HepG2 (cell line): ENCODE measurements around the gene PROS1. TPM values are rescaled to one million over a fixed set of nuclear protein-coding genes. Genes with fewer than 3 reads are reported as not detected.
"Not testable (repeated sequence)": the region's sequence is repeated elsewhere in the genome, so short reads cannot be mapped to it uniquely, and the experiment has no call there.

ENCODE experiments used
- ATAC-seq: fragments of 200-7000 bp; cut with Tn5 transposase; 3 replicates; pipeline ENCODE4 v1.9.1; 2020; ENCODE audit warnings: mild to moderate bottlenecking, moderate library complexity
- BruUV-seq: library from RNA; stranded (reverse); fragments of 400-500 nt; replicated peaks from 2 replicates; lab custom pipeline; 2021; lab: Mats Ljungman, UMichigan
- CTCF ChIA-PET: fragments of 300-600 bp; formaldehyde crosslinking; extraction: SDS; loops from one replicate; lab custom pipeline; 2021; ENCODE audit warnings: low total read pairs, inconsistent platforms, low intra/inter-chr PET ratio; lab: Yijun Ruan, JAX
- POLR2A ChIA-PET: fragments of 350-600 bp; sonication (Branson Sonifier 250); formaldehyde crosslinking; loops from one replicate; lab custom pipeline; 2020; ENCODE audit warnings: antibody characterized with exemption, inconsistent platforms; lab: Yijun Ruan, JAX
- DNase-seq: peaks from one replicate; pipeline ENCODE4 v3.0.0-alpha.2; 2015; ENCODE audit warnings: low spot score
- FAIRE-seq: peaks from 3 replicates; lab custom pipeline; 2011; peaks lifted over from hg19 to GRCh38; lab: Jason Lieb, UNC
- H2AFZ ChIP-seq: one replicate; pipeline ENCODE4 v1.6.1; 2011; ENCODE audit warnings: low read length, inconsistent platforms
- H3K27ac ChIP-seq: fragments of 300-600 bp; 3 replicates; pipeline ENCODE4 v1.8.0; 2011; ENCODE audit warnings: mixed run types, mild to moderate bottlenecking, mixed read lengths, low read length, inconsistent platforms; ENCODE audit not compliant: insufficient read depth; ENCODE audit errors: extremely low read length
- H3K27me3 ChIP-seq, 2 experiments: fragments of 200-600 bp in 1 of 2; 2 replicates in 1 of 2; 3 replicates in 1 of 2; pipeline versions ENCODE4 v1.6.0 to v1.8.0; 2011; ENCODE audit warnings: low read length in 2 of 2, mild to moderate bottlenecking in 2 of 2, moderate library complexity in 2 of 2, inconsistent platforms in 1 of 2; ENCODE audit not compliant: insufficient read depth in 2 of 2, control insufficient read depth in 1 of 2
- H3K36me3 ChIP-seq, 2 experiments: fragments of 200-600 bp in 1 of 2; replicated peaks in 1 of 2; 2 replicates in 1 of 2; 3 replicates in 1 of 2; pipeline versions ENCODE4 v1.5.1 to v1.8.0; 2011; ENCODE audit warnings: low read length in 2 of 2, inconsistent platforms in 1 of 2; ENCODE audit not compliant: insufficient read depth in 2 of 2, control insufficient read depth in 1 of 2
- H3K4me1 ChIP-seq: 2 replicates; pipeline ENCODE4 v1.5.1; 2012; ENCODE audit warnings: low read length, inconsistent platforms; ENCODE audit not compliant: insufficient read depth
- H3K4me2 ChIP-seq: 2 replicates; pipeline ENCODE4 v1.6.0; 2011; ENCODE audit warnings: low read depth, low read length, inconsistent platforms
- H3K4me3 ChIP-seq, 3 experiments: fragments of 200-600 bp in 1 of 3; sonication (generic), shearing (Covaris generic) in 1 of 3; replicated peaks in 1 of 3; 2 replicates each; pipeline ENCODE4 v1.5.1; 2011 to 2016; ENCODE audit warnings: low read length in 3 of 3, inconsistent platforms in 2 of 3, low read depth in 2 of 3, mild to moderate bottlenecking in 2 of 3, control low read depth in 1 of 3, mixed read lengths in 1 of 3; ENCODE audit not compliant: insufficient read depth in 1 of 3
- H3K79me2 ChIP-seq: one replicate; pipeline ENCODE4 v1.6.1; 2011; ENCODE audit warnings: low read length, inconsistent platforms; ENCODE audit not compliant: insufficient read depth
- H3K9ac ChIP-seq: 2 replicates; pipeline ENCODE4 v1.6.0; 2011; ENCODE audit warnings: mild to moderate bottlenecking, low read depth, low read length, inconsistent platforms; ENCODE audit not compliant: insufficient read depth
- H3K9me3 ChIP-seq: 2 replicates; pipeline ENCODE4 v1.5.1; 2012; ENCODE audit warnings: mild to moderate bottlenecking, low read length
- H4K20me1 ChIP-seq: 2 replicates; pipeline ENCODE4 v1.6.0; 2011; ENCODE audit warnings: inconsistent platforms, mild to moderate bottlenecking, low read length, moderate library complexity; ENCODE audit not compliant: insufficient read depth
- ZNF12 ChIP-seq: sonication (generic); formaldehyde crosslinking; IDR thresholded peaks from 2 replicates; pipeline ENCODE4 v1.5.0; 2020; ENCODE audit warnings: missing genetic modification reagents
- ZNF354B ChIP-seq: sonication (generic); formaldehyde crosslinking; IDR thresholded peaks from 2 replicates; pipeline ENCODE4 v1.8.0; 2022; ENCODE audit warnings: mild to moderate bottlenecking, missing genetic modification reagents
- ZNF724P ChIP-seq: sonication (generic); formaldehyde crosslinking; IDR thresholded peaks from 2 replicates; pipeline ENCODE4 v1.8.0; 2022; ENCODE audit warnings: missing genetic modification reagents, borderline replicate concordance
- WGBS: methylation state at CpG from one replicate; pipeline ENCODE4 v1.1.6; 2017; ENCODE audit warnings: low lambda C conversion rate; 5-methylcytosine and 5-hydroxymethylcytosine counted together
- in situ Hi-C: cut with HindIII; loops from 2 replicates; pipeline ENCODE4 v1.10.0; 2017; ENCODE audit warnings: low pct_unique_long_range_greater_than_20kb; ENCODE audit not compliant: extremely low pct_ligation_motif_present
- intact Hi-C: fragments of 100-400 bp; cut with micrococcal nuclease; formaldehyde crosslinking; loops from one replicate; pipeline ENCODE4 v1.10.0; 2022; ENCODE audit not compliant: unreplicated experiment
- polyA plus RNA-seq, 8 experiments: library from polyadenylated mRNA; depleted of rRNA in 3 of 8; stranded (reverse) in 7 of 8; unstranded in 1 of 8; fragments of >200 nt; fragmentation: Illumina TruSeq in 4 of 8; extraction: Trizol in 4 of 8; gene quantifications; 2 replicates each; pipeline versions ENCODE4 v1.2.1 to v1.2.3, GENCODE V29; 2011 to 2016; ENCODE audit warnings: low read depth in 4 of 8, missing spikeins in 1 of 8, mixed read lengths in 1 of 8; ENCODE audit not compliant: insufficient read depth in 1 of 8
- total RNA-seq, 5 experiments: library from RNA; depleted of rRNA; stranded (reverse); fragments of >200 nt; fragmentation: Illumina TruSeq; extraction: Trizol; gene quantifications; 2 replicates each; pipeline ENCODE4 v1.2.3, GENCODE V29; 2016; ENCODE audit warnings: low read depth in 1 of 5

PROS1 gene
- total and polyA plus RNA-seq, 2 of the 13 experiments (the other 11 are each of a cell fraction or from before 2014, with no cell fraction given) = 63.8 to 76.8 TPM

DNA sequence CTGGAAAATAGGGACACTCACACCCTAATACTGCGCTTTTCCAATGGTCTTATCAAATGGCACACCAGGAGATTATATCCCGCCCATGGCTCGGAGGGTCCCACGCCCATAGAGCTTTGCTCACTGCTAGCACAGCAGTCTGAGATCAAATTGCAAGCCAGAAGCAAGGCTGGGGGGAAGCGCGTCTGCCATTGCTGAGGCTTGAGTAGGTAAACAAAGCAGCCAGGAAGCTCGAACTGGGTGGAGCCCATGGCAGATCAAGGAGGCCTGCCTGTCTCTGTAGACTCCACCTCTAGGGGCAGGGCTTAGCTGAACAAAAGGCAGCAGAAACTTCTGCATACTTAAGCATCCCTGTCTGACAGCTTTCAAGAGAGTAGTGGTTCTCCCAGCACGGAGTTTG is 23.7 kb downstream of the PROS1 start:
- H3K27me3 ChIP-seq, H3K9ac ChIP-seq, POLR2A ChIA-PET, H4K20me1 ChIP-seq, H3K4me2 ChIP-seq, FAIRE-seq, H3K9me3 ChIP-seq, H3K4me3 ChIP-seq, H2AFZ ChIP-seq, ATAC-seq, H3K4me1 ChIP-seq, in situ Hi-C loops, H3K36me3 ChIP-seq, H3K79me2 ChIP-seq, DNase-seq, BruUV-seq, intact Hi-C loops, H3K27ac ChIP-seq, CTCF ChIA-PET: not testable (repeated sequence)
- WGBS = 90% methylated on average over 5 of the region's 8 CpGs

DNA sequence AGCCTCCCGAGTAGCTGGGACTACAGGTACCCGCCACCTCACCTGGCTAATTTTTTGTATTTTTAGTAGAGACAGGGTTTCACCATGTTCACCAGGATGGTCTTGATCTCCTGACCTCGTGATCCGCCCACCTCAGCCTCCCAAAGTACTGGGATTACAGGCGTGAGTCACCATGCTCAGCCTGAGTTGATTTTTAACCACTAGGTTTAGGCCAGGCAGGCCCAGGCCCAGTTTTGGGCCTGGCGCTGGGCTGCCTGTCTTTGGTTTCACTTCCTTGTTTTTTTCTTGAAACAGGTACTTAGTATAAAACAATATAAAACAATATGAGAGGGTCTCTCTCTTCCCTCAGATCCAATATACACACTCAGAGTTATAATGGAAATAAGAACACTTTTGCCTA is 36.2 kb downstream of the PROS1 start:
- DNase-seq, H3K4me3 ChIP-seq, in situ Hi-C loops, POLR2A ChIA-PET, H3K27me3 ChIP-seq, ATAC-seq, BruUV-seq, CTCF ChIA-PET, FAIRE-seq, intact Hi-C loops, H3K4me2 ChIP-seq, H3K27ac ChIP-seq, H3K9me3 ChIP-seq, H3K4me1 ChIP-seq, H3K9ac ChIP-seq, H4K20me1 ChIP-seq, H2AFZ ChIP-seq, H3K79me2 ChIP-seq, H3K36me3 ChIP-seq: not testable (repeated sequence)
- 93% methylated on average over 6 of the region's 6 CpGs for WGBS

DNA sequence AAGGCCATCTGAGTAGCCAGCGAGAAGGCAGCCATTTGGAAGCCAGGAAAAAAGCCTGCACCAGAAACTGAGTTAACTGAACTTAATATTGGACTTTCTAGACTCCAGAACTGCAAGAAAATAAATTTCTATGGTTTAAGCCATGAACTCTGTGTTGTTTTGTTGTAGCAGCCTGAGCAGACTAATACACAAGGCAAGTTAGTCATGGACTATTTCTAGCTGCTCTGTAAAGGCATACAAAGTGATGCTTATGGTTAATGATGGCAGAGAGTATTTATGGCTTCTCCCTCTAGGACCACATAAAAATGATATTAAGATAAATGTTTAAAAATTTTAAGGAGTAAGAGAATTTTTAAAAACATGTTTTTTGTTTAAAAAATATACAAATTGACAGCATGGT is 37.1 kb downstream of the PROS1 start:
- no peak for ATAC-seq
- CTCF ChIA-PET = no interaction called here
- H3K4me3 ChIP-seq = no peak overlapping the region
- POLR2A ChIA-PET = no interaction called here
- WGBS = 100% methylated on average over 1 of the region's 1 CpG
- no peak overlapping the region for H3K4me2 ChIP-seq
- no peaks in the 10 kb centered on the region for H3K36me3 ChIP-seq
- no peaks in the 10 kb centered on the region for H3K9me3 ChIP-seq
- H4K20me1 ChIP-seq = no peaks in the 10 kb centered on the region
- FAIRE-seq = no peak
- peaks cover 10% of the 10 kb centered on the region for H3K4me1 ChIP-seq
- H3K27ac ChIP-seq = no peak overlapping the region
- H2AFZ ChIP-seq = no peak overlapping the region
- no peak for TF ChIP-seq ZNF724P (CRISPR knock-in tag)
- peak; percentile 95 for TF ChIP-seq ZNF12 (CRISPR knock-in tag)
- TF ChIP-seq ZNF354B = no peak
- DNase-seq = no peak
- H3K79me2 ChIP-seq = no peaks in the 10 kb centered on the region
- in situ Hi-C loops = no loop called here
- no peaks in the 10 kb centered on the region for H3K27me3 ChIP-seq
- intact Hi-C loops = no loop called here
- no peak overlapping the region for H3K9ac ChIP-seq
- BruUV-seq = no TSS peak
